Spleen (tissue), 11 donors: ENCODE measurements around the gene EVI5. TPM values are rescaled to one million over a fixed set of nuclear protein-coding genes. Genes with fewer than 3 reads are reported as not detected.

ENCODE experiments used
- DNase-seq: peaks from one replicate; pipeline ENCODE4 v3.0.0-alpha.2; 2020
- H3K27ac ChIP-seq, 8 donors: fragments of 200-600 bp; sonication (generic) in 7 of 8; 1 replicate in 4 of 8; 2 replicates in 4 of 8; pipeline versions ENCODE4 v1.5.0 to v1.8.0; 2016 to 2021; ENCODE audit warnings: inconsistent platforms in 4 of 8, mild to moderate bottlenecking in 4 of 8, moderate library complexity in 1 of 8
- H3K27me3 ChIP-seq, 7 donors: fragments of 200-600 bp; sonication (generic) in 6 of 7; replicated peaks in 1 of 7; 1 replicate in 4 of 7; 2 replicates in 3 of 7; pipeline versions ENCODE4 v1.5.0 to v1.8.0; 2016 to 2021; ENCODE audit warnings: inconsistent platforms in 3 of 7, mild to moderate bottlenecking in 1 of 7
- H3K36me3 ChIP-seq, 6 donors: fragments of 200-600 bp; sonication (generic) in 5 of 6; 1 replicate in 4 of 6; 2 replicates in 2 of 6; pipeline versions ENCODE4 v1.5.0 to v1.8.0; 2016 to 2021; ENCODE audit warnings: inconsistent platforms in 2 of 6
- H3K4me1 ChIP-seq, 6 donors: fragments of 200-600 bp; sonication (generic) in 5 of 6; 1 replicate in 3 of 6; 2 replicates in 3 of 6; pipeline versions ENCODE4 v1.5.0 to v1.8.0; 2016 to 2021; ENCODE audit warnings: inconsistent platforms in 3 of 6
- H3K4me3 ChIP-seq, 8 donors: fragments of 200-600 bp; sonication (generic) in 7 of 8; 1 replicate in 4 of 8; 2 replicates in 4 of 8; pipeline versions ENCODE4 v1.5.0 to v1.8.0; 2016 to 2021; ENCODE audit warnings: inconsistent platforms in 4 of 8, mild to moderate bottlenecking in 4 of 8, moderate library complexity in 2 of 8
- H3K9me3 ChIP-seq, 8 donors: fragments of 200-600 bp; sonication (generic) in 7 of 8; 1 replicate in 4 of 8; 2 replicates in 4 of 8; pipeline versions ENCODE4 v1.5.0 to v1.8.0; 2016 to 2021; ENCODE audit warnings: inconsistent platforms in 4 of 8
- CTCF ChIP-seq, 11 experiments: fragments of 200-600 bp in 7 of 11; fragments of 450-650 bp in 4 of 11; sonication (generic) in 4 of 11; IDR thresholded peaks in 8 of 11; conservative IDR thresholded peaks in 3 of 11; 1 replicate in 7 of 11; 2 replicates in 4 of 11; pipeline versions ENCODE4 v1.4.0 to v1.8.0; 2016 to 2021; ENCODE audit warnings: antibody characterized with exemption in 11 of 11, inconsistent platforms in 4 of 11, mild to moderate bottlenecking in 1 of 11
- POLR2A ChIP-seq, 3 donors: fragments of 450-650 bp; IDR thresholded peaks; one replicate each; pipeline ENCODE4 v1.5.1; 2017; ENCODE audit warnings: antibody characterized with exemption in 3 of 3, mild to moderate bottlenecking in 1 of 3
- POLR2AphosphoS5 ChIP-seq, 3 donors: sonication (generic); formaldehyde crosslinking; IDR thresholded peaks; one replicate each; pipeline ENCODE4 v1.5.1; 2017; ENCODE audit warnings: antibody characterized with exemption in 3 of 3
- WGBS, 5 donors: extraction: QIAGEN DNeasy Blood & Tissue Kit in 3 of 5; methylation state at CpG; one replicate each; pipeline versions ENCODE4 v1.1.5 to v1.1.7; 2013 to 2018; 5-methylcytosine and 5-hydroxymethylcytosine counted together
- intact Hi-C: fragments of 100-400 bp; cut with DNase I; formaldehyde crosslinking; loops from one replicate; pipeline ENCODE4 v1.15.0; 2023; ENCODE audit warnings: low total_unique reads
- polyA plus RNA-seq, 3 donors: library from polyadenylated mRNA; stranded (reverse); fragments of 200-250 nt; gene quantifications; one replicate each; pipeline ENCODE4 v1.2.1, GENCODE V29; 2013
- total RNA-seq, 7 donors: library from RNA; depleted of rRNA in 3 of 7; stranded (reverse); fragments of >200 nt in 3 of 7; fragmentation: NEBNext Ultra II Directional in 4 of 7; extraction: Animal tissue kit (Norgen Biotek cat#: 25700) in 4 of 7; gene quantifications; one replicate each; pipeline versions ENCODE4 v1.1.0 to v1.2.1, GENCODE V29; 2016 to 2021
- donor health status: healthy with polysubstance abuse.
- donor health status: DM: no; HTN: no; CAD: no; lungs with moderate emphysema.
- donor health status: DM: no; HTN: no; CAD: no.
- donor health status: Bipolar disorder and iron deficiency.
- donor health status: healthy.
- donor health status: DM: no; HTN: no; CAD: no.
- donor health status: DM: yes; HTN: yes; CAD: no.

EVI5 gene
- total and polyA plus RNA-seq, 10 donors: 1.7 to 38.3 (median 27.0) TPM

- Histone ChIP-seq H3K4me1 (no peaks in the 10 kb centered on the region), H3K4me3 (no peak overlapping the region), H3K36me3 (no peaks in the 10 kb centered on the region), H3K27ac (no peak overlapping the region), H3K9me3 (peaks cover 0 to 22% (median 13%) of the 10 kb centered on the region in 8 donors), H3K27me3 (no peaks in the 10 kb centered on the region)
- TF ChIP-seq POLR2AphosphoS5 (IDR thresholded peaks at IDR 0.05): no peak
- TF ChIP-seq POLR2A (IDR thresholded peaks at IDR 0.05): no peak
- no peak for TF ChIP-seq CTCF (IDR thresholded peaks at IDR 0.05 in 8 of 11, conservative IDR thresholded peaks at IDR 0.05 in 3 of 11)
- WGBS, 5 donors: 97 to 100% (median 98%) methylated on average over 2 of the region's 2 CpGs
- intact Hi-C loops: no loop called here
- DNase-seq: no peak
Observed at GRCh38 chr1:92768296-92768695, 16.6 kb downstream of the EVI5 start.

- H3K27me3 ChIP-seq: no peaks in the 10 kb centered on the region
- no peak overlapping the region for H3K27ac ChIP-seq
- WGBS, 5 donors: 73 to 84% (median 79%) methylated on average over 3 of the region's 3 CpGs
Observed at GRCh38 chr1:92764116-92764515, 20.8 kb downstream of the EVI5 start.

GRCh38 chr1:92762355-92762754 lies 22.6 kb downstream of the EVI5 start:
- TF ChIP-seq POLR2A (IDR thresholded peaks at IDR 0.05): no peak
- TF ChIP-seq POLR2AphosphoS5 (IDR thresholded peaks at IDR 0.05): no peak
- no peak for TF ChIP-seq CTCF (IDR thresholded peaks at IDR 0.05 in 8 of 11, conservative IDR thresholded peaks at IDR 0.05 in 3 of 11)
- Histone ChIP-seq H3K36me3 (no peaks in the 10 kb centered on the region), H3K27ac (no peak overlapping the region), H3K9me3 (peaks cover 0 to 3% (median 0%) of the 10 kb centered on the region in 8 donors), H3K4me3 (no peak overlapping the region), H3K27me3 (no peaks in the 10 kb centered on the region), H3K4me1 (no peaks in the 10 kb centered on the region)
- DNase-seq: no peak
- WGBS, 5 donors: 85 to 91% (median 88%) methylated on average over 1 of the region's 1 CpG
- intact Hi-C loops: no loop called here

More at GRCh38 chr1:92764116-92764515, 20.8 kb downstream of the EVI5 start:
- H3K4me3 ChIP-seq: no peak overlapping the region
- H3K36me3 ChIP-seq: no peaks in the 10 kb centered on the region
- intact Hi-C loops: no loop called here
- DNase-seq: no peak
- no peaks in the 10 kb centered on the region for H3K4me1 ChIP-seq
- no peak for TF ChIP-seq POLR2A (IDR thresholded peaks at IDR 0.05)
- no peak for TF ChIP-seq POLR2AphosphoS5 (IDR thresholded peaks at IDR 0.05)
- no peak for TF ChIP-seq CTCF (IDR thresholded peaks at IDR 0.05 in 8 of 11, conservative IDR thresholded peaks at IDR 0.05 in 3 of 11)
- H3K9me3 ChIP-seq: peaks cover 0 to 19% (median 13%) of the 10 kb centered on the region in 8 donors

- DNase-seq: no peak
- Histone ChIP-seq H3K4me3 (no peak overlapping the region), H3K36me3 (peaks cover 0 to 6% (median 0%) of the 10 kb centered on the region in 6 donors), H3K4me1 (no peaks in the 10 kb centered on the region), H3K27me3 (no peaks in the 10 kb centered on the region), H3K9me3 (peaks cover 0 to 4% (median 2%) of the 10 kb centered on the region in 8 donors), H3K27ac (no peak overlapping the region)
- no peak for TF ChIP-seq CTCF (IDR thresholded peaks at IDR 0.05 in 8 of 11, conservative IDR thresholded peaks at IDR 0.05 in 3 of 11)
- TF ChIP-seq POLR2A (IDR thresholded peaks at IDR 0.05): no peak
- no peak for TF ChIP-seq POLR2AphosphoS5 (IDR thresholded peaks at IDR 0.05)
- 83 to 94% (median 90%) methylated on average over 1 of the region's 1 CpG for WGBS, 5 donors
- intact Hi-C loops: no loop called here
Observed at GRCh38 chr1:92759361-92759760, 25.5 kb downstream of the EVI5 start.
